A549 (cell line): ENCODE results near the gene PSMG1. TPM values are rescaled to one million over a fixed set of nuclear protein-coding genes. Genes with fewer than 3 reads are reported as not detected.

ENCODE experiments used
- ATAC-seq, 2 experiments: fragments of 200-7000 bp in 1 of 2; fragments of >200 bp in 1 of 2; cut with Nextera tagmentation in 1 of 2; cut with Tn5 transposase in 1 of 2; 3 replicates each; pipeline versions ENCODE4 v1.8.0 to v1.9.1; 2018 to 2020; ENCODE audit warnings: mild to moderate bottlenecking in 1 of 2, moderate library complexity in 1 of 2
- CTCF ChIA-PET: fragments of 300-600 bp; sonication (Branson Sonifier 250); formaldehyde crosslinking; extraction: SDS; loops from one replicate; lab custom pipeline; 2021; ENCODE audit warnings: antibody characterized with exemption, inconsistent platforms; lab: Yijun Ruan, JAX
- POLR2A ChIA-PET: fragments of 350-600 bp; formaldehyde crosslinking; extraction: SDS; loops from one replicate; lab custom pipeline; 2021; ENCODE audit warnings: antibody characterized with exemption, inconsistent platforms; lab: Yijun Ruan, JAX
- DNase-seq, 2 experiments: peaks; one replicate each; pipeline versions ENCODE4 v3.0.0 to v3.0.0-alpha.2; 2011 to 2016; ENCODE audit warnings: low read depth in 1 of 2, low spot score in 1 of 2
- FAIRE-seq: peaks from 2 replicates; lab custom pipeline; 2011; peaks lifted over from hg19 to GRCh38; lab: Jason Lieb, UNC
- H3K27ac ChIP-seq, 2 experiments: fragments of >200 bp; sonication (Bioruptor Twin); formaldehyde crosslinking; 3 replicates each; pipeline ENCODE4 v1.5.1; 2016 to 2017
- H3K4me1 ChIP-seq: fragments of >200 bp; sonication (Bioruptor Twin); formaldehyde crosslinking; 3 replicates; pipeline ENCODE4 v1.6.1; 2016
- H3K4me2 ChIP-seq: fragments of >200 bp; sonication (Bioruptor Twin); formaldehyde crosslinking; 3 replicates; pipeline ENCODE4 v1.6.1; 2016
- H3K4me3 ChIP-seq: fragments of >200 bp; sonication (Bioruptor Twin); formaldehyde crosslinking; 3 replicates; pipeline ENCODE4 v1.5.1; 2016
- H3K9me3 ChIP-seq: fragments of >200 bp; sonication (Bioruptor Twin); formaldehyde crosslinking; 3 replicates; pipeline ENCODE4 v1.6.1; 2016
- BCL3 ChIP-seq: fragments of >200 bp; sonication (Bioruptor Twin); formaldehyde crosslinking; IDR thresholded peaks from 3 replicates; pipeline ENCODE4 v1.6.1; 2016
- CBX2 ChIP-seq: fragments of 200-600 bp; sonication (generic); IDR thresholded peaks from 2 replicates; pipeline ENCODE4 v1.6.1; 2016; ENCODE audit warnings: low read depth, mild to moderate bottlenecking, borderline replicate concordance
- CEBPB ChIP-seq, 2 experiments: fragments of >200 bp in 1 of 2; sonication (Bioruptor Twin) in 1 of 2; formaldehyde crosslinking in 1 of 2; IDR thresholded peaks; 2 replicates each; pipeline ENCODE4 v1.6.1; 2012 to 2016
- CHD2 ChIP-seq: fragments of 150-350 bp; IDR thresholded peaks from 2 replicates; pipeline ENCODE4 v1.6.1; 2014; ENCODE audit warnings: low read length; ENCODE audit not compliant: partially characterized antibody
- E2F6 ChIP-seq: IDR thresholded peaks from 2 replicates; pipeline ENCODE4 v1.6.1; 2012; ENCODE audit warnings: low read depth, borderline replicate concordance
- EHMT2 ChIP-seq: fragments of 200-600 bp; sonication (generic); IDR thresholded peaks from 2 replicates; pipeline ENCODE4 v1.6.1; 2016; ENCODE audit warnings: antibody characterized with exemption, low read depth, mild to moderate bottlenecking, moderate library complexity
- FOSL2 ChIP-seq, 2 experiments: fragments of 450-650 bp in 1 of 2; fragments of >200 bp in 1 of 2; sonication (Bioruptor Twin) in 1 of 2; formaldehyde crosslinking; IDR thresholded peaks; 2 replicates each; pipeline versions ENCODE4 v1.5.0 to v1.6.1; 2016 to 2020; ENCODE audit warnings: mild to moderate bottlenecking in 1 of 2, moderate library complexity in 1 of 2
- HES2 ChIP-seq: fragments of >200 bp; sonication (Bioruptor Twin); formaldehyde crosslinking; IDR thresholded peaks from 2 replicates; pipeline ENCODE4 v1.6.1; 2016
- HMGXB4 ChIP-seq: fragments of 250-450 bp; sonication (Bioruptor Pico); IDR thresholded peaks from 2 replicates; pipeline ENCODE4 v1.5.0; 2021; ENCODE audit warnings: mild to moderate bottlenecking, moderate library complexity, borderline replicate concordance
- HOXB13 ChIP-seq: fragments of 250-450 bp; sonication (Bioruptor Pico); IDR thresholded peaks from 2 replicates; pipeline ENCODE4 v1.5.0; 2020; ENCODE audit warnings: low read depth, mild to moderate bottlenecking, moderate library complexity
- HOXB5 ChIP-seq: fragments of 250-450 bp; sonication (Bioruptor Pico); IDR thresholded peaks from 2 replicates; pipeline ENCODE4 v1.5.0; 2020; ENCODE audit warnings: mild to moderate bottlenecking, moderate library complexity
- JUN ChIP-seq, 2 experiments: fragments of >200 bp; sonication (Bioruptor Twin); formaldehyde crosslinking; IDR thresholded peaks; 2 replicates in 1 of 2; 3 replicates in 1 of 2; pipeline ENCODE4 v1.6.1; 2016 to 2017
- JUNB ChIP-seq: fragments of >200 bp; sonication (Bioruptor Twin); formaldehyde crosslinking; IDR thresholded peaks from 2 replicates; pipeline ENCODE4 v1.6.1; 2016
- KDM1A ChIP-seq: fragments of 200-600 bp; sonication (generic); IDR thresholded peaks from 2 replicates; pipeline ENCODE4 v1.6.1; 2016; ENCODE audit warnings: low read depth, mild to moderate bottlenecking
- MAFK ChIP-seq: fragments of 450-650 bp; IDR thresholded peaks from 2 replicates; pipeline ENCODE4 v1.6.1; 2014; ENCODE audit not compliant: partially characterized antibody
- MAZ ChIP-seq: fragments of 150-350 bp; IDR thresholded peaks from 2 replicates; pipeline ENCODE4 v1.6.1; 2014; ENCODE audit warnings: antibody characterized with exemption, low read depth, low read length, borderline replicate concordance
- MYC ChIP-seq: IDR thresholded peaks from 2 replicates; pipeline ENCODE4 v1.6.1; 2012; ENCODE audit warnings: mild to moderate bottlenecking, inconsistent platforms, low read length, improper control_type of control experiment, borderline replicate concordance
- NFE2L2 ChIP-seq: fragments of 150-350 bp; conservative IDR thresholded peaks from 2 replicates; pipeline ENCODE4 v1.6.1; 2014; ENCODE audit warnings: low read length
- PBX3 ChIP-seq: IDR thresholded peaks from 2 replicates; pipeline ENCODE4 v1.6.1; 2012
- POLR2A ChIP-seq: IDR thresholded peaks from 2 replicates; pipeline ENCODE4 v1.6.1; 2012; ENCODE audit warnings: mild to moderate bottlenecking, low read length
- RAD21 ChIP-seq, 2 experiments: fragments of >200 bp in 1 of 2; sonication (Bioruptor Twin) in 1 of 2; formaldehyde crosslinking in 1 of 2; IDR thresholded peaks in 1 of 2; conservative IDR thresholded peaks in 1 of 2; 2 replicates in 1 of 2; 3 replicates in 1 of 2; pipeline ENCODE4 v1.6.1; 2012 to 2018; ENCODE audit warnings: inconsistent platforms in 1 of 2
- RARB ChIP-seq: fragments of 250-450 bp; sonication (Bioruptor Pico); IDR thresholded peaks from 2 replicates; pipeline ENCODE4 v1.8.0; 2021; ENCODE audit warnings: mild to moderate bottlenecking, moderate library complexity
- REST ChIP-seq: fragments of 200-600 bp; sonication (generic); IDR thresholded peaks from 2 replicates; pipeline ENCODE4 v1.6.1; 2016; ENCODE audit warnings: antibody characterized with exemption, mild to moderate bottlenecking, moderate library complexity
- RFX5 ChIP-seq: fragments of 450-650 bp; IDR thresholded peaks from 2 replicates; pipeline ENCODE4 v1.7.1; 2014; ENCODE audit warnings: antibody characterized with exemption, mild to moderate bottlenecking, moderate library complexity
- SMC3 ChIP-seq: fragments of >200 bp; sonication (Bioruptor Twin); formaldehyde crosslinking; IDR thresholded peaks from 3 replicates; pipeline ENCODE4 v1.6.1; 2018; ENCODE audit warnings: inconsistent platforms
- SREBF2 ChIP-seq: fragments of 450-650 bp; IDR thresholded peaks from 2 replicates; pipeline ENCODE4 v1.6.1; 2014; ENCODE audit warnings: mild to moderate bottlenecking, moderate library complexity
- USF2 ChIP-seq: fragments of 450-650 bp; IDR thresholded peaks from 2 replicates; pipeline ENCODE4 v1.6.1; 2014; ENCODE audit warnings: antibody characterized with exemption
- ZFP36 ChIP-seq: fragments of 450-650 bp; IDR thresholded peaks from 2 replicates; pipeline ENCODE4 v1.6.1; 2014; ENCODE audit warnings: borderline replicate concordance; ENCODE audit not compliant: partially characterized antibody
- ZSCAN20 ChIP-seq: fragments of 250-450 bp; sonication (Bioruptor Pico); IDR thresholded peaks from 2 replicates; pipeline ENCODE4 v1.8.0; 2022; ENCODE audit warnings: mild to moderate bottlenecking, moderate library complexity
- WGBS: methylation state at CpG from one replicate; pipeline ENCODE4 v1.1.6; 2017; ENCODE audit errors: missing lambda C conversion rate; 5-methylcytosine and 5-hydroxymethylcytosine counted together
- polyA minus RNA-seq: library from RNA; depleted of rRNA, polyadenylated mRNA; stranded (reverse); fragments of >200 nt; gene quantifications from 2 replicates; pipeline ENCODE4 v1.2.3, GENCODE V29; 2011; rRNA and poly(A)+ RNA removed
- polyA plus RNA-seq, 4 experiments: library from polyadenylated mRNA; depleted of rRNA in 3 of 4; stranded (reverse); fragments of >200 nt; fragmentation: RNase III in 1 of 4; extraction: RNeasy Plus Mini Kit Qiagen cat#74134 plus additional on column Dnase treatment in 1 of 4; gene quantifications; 2 replicates in 3 of 4; 3 replicates in 1 of 4; pipeline ENCODE4 v1.2.3, GENCODE V29; 2011 to 2017

PSMG1 gene
- polyA plus RNA-seq (2011; rRNA removed) (84.1 and 95.8 TPM in 2 replicates), polyA plus RNA-seq (2017; fragmentation: RNase III; extraction: RNeasy Plus Mini Kit Qiagen cat#74134 plus additional on column Dnase treatment) (96.0 to 102 TPM (median 98.8 TPM) in 3 replicates), polyA minus RNA-seq (7.7 and 10.1 TPM in 2 replicates)
- 61.2 TPM in 2 replicates for polyA plus RNA-seq (2012; cell fraction: cytosol; rRNA removed)
- 13.9 and 21.7 TPM in 2 replicates for polyA plus RNA-seq (2012; cell fraction: nucleus; rRNA removed)

- peak within 1 kb of the TSS; percentile 94 for H3K4me3 ChIP-seq
- ChIA-PET CTCF (interaction anchor here (0.6 to 0.7 kb wide), 2 partner anchors 204 to 376 kb away, joined by 3 read pairs; no protein-coding TSS in a partner anchor), POLR2A (interaction anchor here (0.7 to 1.4 kb wide), 10 partner anchors 12 to 401 kb away, joined by 3 to 5 read pairs (median 4); partner anchors contain the start of gene HMGN1)
- H3K9me3 ChIP-seq: no peaks in the 10 kb centered on the region
- DNase-seq (peak; percentile 44 to 93), ATAC-seq (peak; percentile 88 to 94), FAIRE-seq (no peak)
- H3K4me2 ChIP-seq: peak within 1 kb of the TSS; percentile 95
- 0 out of 3 replicates have a peak, but pooled peaks cover 9% of the 10 kb centered on the region for H3K4me1 ChIP-seq
- H3K27ac ChIP-seq: peak within 1 kb of the TSS; percentile 93 to 94
- 8% methylated on average over 5 of the region's 76 CpGs for whole genome bisulfite sequencing
- TF ChIP-seq CBX2: no peak
- no peak for TF ChIP-seq CEBPB (IDR thresholded peaks at IDR 0.05)
- no peak for TF ChIP-seq RFX5
- no peak for TF ChIP-seq HOXB13
- TF ChIP-seq MAFK: no peak
- TF ChIP-seq RARB (CRISPR knock-in tag): no peak
- TF ChIP-seq SREBF2: no peak
- TF ChIP-seq KDM1A: no peak
- no peak for TF ChIP-seq PBX3
- no peak for TF ChIP-seq EHMT2
- TF ChIP-seq BCL3: peak; percentile 54; the same call in 1 of the 3 replicates
- no peak for TF ChIP-seq MAZ
- TF ChIP-seq POLR2A: peak; percentile 93
- peak; percentile 80 for TF ChIP-seq MYC
- no peak for TF ChIP-seq HMGXB4 (CRISPR knock-in tag)
- TF ChIP-seq USF2: peak; percentile 24; the same call in 1 of the 2 replicates
- TF ChIP-seq JUN (IDR thresholded peaks at IDR 0.05): peak in 1 of 2 experiments; percentile 56; a peak in 1 of 5 replicates
- TF ChIP-seq NFE2L2: no peak
- no peak for TF ChIP-seq ZSCAN20
- TF ChIP-seq HOXB5: no peak
- peak; percentile 33 for TF ChIP-seq CHD2
- no peak for TF ChIP-seq HES2
- no peak for TF ChIP-seq ZFP36
- TF ChIP-seq JUNB: no peak
- TF ChIP-seq REST: peak; percentile 56
- TF ChIP-seq SMC3: no peak
- peak; percentile 56; the same call in 1 of the 2 replicates for TF ChIP-seq E2F6
- no peak for TF ChIP-seq FOSL2 (IDR thresholded peaks at IDR 0.05)
- no peak for TF ChIP-seq FOSL2 (CRISPR knock-in tag; IDR thresholded peaks at IDR 0.05)
- TF ChIP-seq RAD21 (conservative IDR thresholded peaks at IDR 0.05 in 1 of 2, IDR thresholded peaks at IDR 0.05 in 1 of 2): no peak
Measured at GRCh38 chr21:39183272-39184049, at the start of gene PSMG1. Gene PSMG1, minus strand, starts transcription at chr21:39183451. Its CDS starts 66 bp downstream, at chr21:39183385.
